ENCODE results near the gene PPP6R2.
"Not testable (repeated sequence)": the region's sequence is repeated elsewhere in the genome, so short reads cannot be mapped to it uniquely, and the experiment has no call there.

Gene PPP6R2

GRCh38 chr22:50401907-50402306, 58.8 kb downstream of the PPP6R2 start:
- Mint-ChIP-seq H3K4me1 (peaks cover 42% of the 10 kb centered on the region), H3K36me3 (ENCODE audit: low read depth) (peaks cover 48% of the 10 kb centered on the region), H3K27me3 (ENCODE audit: low read depth, poor library complexity) (no peaks in the 10 kb centered on the region), H3K27ac (peak overlapping the region; percentile 65), H3K4me3 (no peak overlapping the region), H3K9me3 (no peaks in the 10 kb centered on the region)
- TF ChIP-seq, protein P1, sequence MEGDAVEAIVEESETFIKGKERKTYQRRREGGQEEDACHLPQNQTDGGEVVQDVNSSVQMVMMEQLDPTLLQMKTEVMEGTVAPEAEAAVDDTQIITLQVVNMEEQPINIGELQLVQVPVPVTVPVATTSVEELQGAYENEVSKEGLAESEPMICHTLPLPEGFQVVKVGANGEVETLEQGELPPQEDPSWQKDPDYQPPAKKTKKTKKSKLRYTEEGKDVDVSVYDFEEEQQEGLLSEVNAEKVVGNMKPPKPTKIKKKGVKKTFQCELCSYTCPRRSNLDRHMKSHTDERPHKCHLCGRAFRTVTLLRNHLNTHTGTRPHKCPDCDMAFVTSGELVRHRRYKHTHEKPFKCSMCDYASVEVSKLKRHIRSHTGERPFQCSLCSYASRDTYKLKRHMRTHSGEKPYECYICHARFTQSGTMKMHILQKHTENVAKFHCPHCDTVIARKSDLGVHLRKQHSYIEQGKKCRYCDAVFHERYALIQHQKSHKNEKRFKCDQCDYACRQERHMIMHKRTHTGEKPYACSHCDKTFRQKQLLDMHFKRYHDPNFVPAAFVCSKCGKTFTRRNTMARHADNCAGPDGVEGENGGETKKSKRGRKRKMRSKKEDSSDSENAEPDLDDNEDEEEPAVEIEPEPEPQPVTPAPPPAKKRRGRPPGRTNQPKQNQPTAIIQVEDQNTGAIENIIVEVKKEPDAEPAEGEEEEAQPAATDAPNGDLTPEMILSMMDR (IDR thresholded peaks at IDR 0.05) = no peak
- DNase-seq = no peak

DNA sequence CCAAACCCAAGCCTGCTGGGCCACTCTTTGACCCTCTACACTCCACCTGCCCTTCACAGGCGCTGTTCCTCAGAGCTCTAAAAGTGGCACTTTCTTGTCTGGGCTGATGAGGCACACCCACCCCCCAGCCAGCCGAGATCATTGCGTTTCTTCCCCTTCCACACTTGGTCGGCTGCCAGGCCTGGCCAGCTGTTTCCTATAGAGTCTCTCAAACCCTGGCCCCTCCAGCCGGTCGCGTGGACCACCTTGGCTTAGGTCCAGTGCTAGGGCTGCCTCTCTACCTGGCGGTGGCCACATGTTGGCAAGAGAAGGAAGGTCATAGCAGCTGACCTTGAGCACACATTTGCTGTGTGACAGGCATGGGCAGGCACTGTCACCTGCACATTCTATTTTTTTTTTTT, 60.6 kb downstream of the PPP6R2 start:
- Mint-ChIP-seq H3K27me3 (ENCODE audit: low read depth, poor library complexity) (no peaks in the 10 kb centered on the region), H3K36me3 (ENCODE audit: low read depth) (peaks cover 56% of the 10 kb centered on the region), H3K4me1 (peaks cover 34% of the 10 kb centered on the region), H3K9me3 (no peaks in the 10 kb centered on the region), H3K27ac (peak overlapping the region; percentile 61), H3K4me3 (no peak overlapping the region)
- DNase-seq = no peak
- TF ChIP-seq, protein P1 (IDR thresholded peaks at IDR 0.05) = no peak

- TF ChIP-seq, protein P1 (IDR thresholded peaks at IDR 0.05) = no peak
- Mint-ChIP-seq H3K27ac (peak overlapping the region; percentile 90), H3K9me3 (no peaks in the 10 kb centered on the region), H3K4me1 (peaks cover 12% of the 10 kb centered on the region), H3K4me3 (no peak overlapping the region), H3K36me3 (ENCODE audit: low read depth) (peaks cover 48% of the 10 kb centered on the region), H3K27me3 (ENCODE audit: low read depth, poor library complexity) (no peaks in the 10 kb centered on the region)
- no peak for DNase-seq
Measured at GRCh38 chr22:50406416-50407170, 63.5 kb downstream of the PPP6R2 start.

GRCh38 chr22:50408311-50408710, 65.2 kb downstream of the PPP6R2 start:
- H3K27ac Mint-ChIP-seq = peak overlapping the region; percentile 16

GRCh38 chr22:50408954-50409353, 65.8 kb downstream of the PPP6R2 start:
- not testable (repeated sequence) for H3K9me3 Mint-ChIP-seq; H3K4me3 Mint-ChIP-seq; H3K27ac Mint-ChIP-seq; H3K27me3 Mint-ChIP-seq (ENCODE audit: low read depth, poor library complexity); H3K4me1 Mint-ChIP-seq; DNase-seq
- H3K36me3 Mint-ChIP-seq (ENCODE audit: low read depth) = peaks cover 37% of the 10 kb centered on the region

More at GRCh38 chr22:50408311-50408710, 65.2 kb downstream of the PPP6R2 start:
- TF ChIP-seq, protein P1 (IDR thresholded peaks at IDR 0.05) = no peak
- no peaks in the 10 kb centered on the region for H3K27me3 Mint-ChIP-seq (ENCODE audit: low read depth, poor library complexity)
- no peak for DNase-seq
- H3K4me3 Mint-ChIP-seq = no peak overlapping the region
- H3K4me1 Mint-ChIP-seq = peaks cover 4% of the 10 kb centered on the region
- peaks cover 34% of the 10 kb centered on the region for H3K36me3 Mint-ChIP-seq (ENCODE audit: low read depth)
- no peaks in the 10 kb centered on the region for H3K9me3 Mint-ChIP-seq

DNA sequence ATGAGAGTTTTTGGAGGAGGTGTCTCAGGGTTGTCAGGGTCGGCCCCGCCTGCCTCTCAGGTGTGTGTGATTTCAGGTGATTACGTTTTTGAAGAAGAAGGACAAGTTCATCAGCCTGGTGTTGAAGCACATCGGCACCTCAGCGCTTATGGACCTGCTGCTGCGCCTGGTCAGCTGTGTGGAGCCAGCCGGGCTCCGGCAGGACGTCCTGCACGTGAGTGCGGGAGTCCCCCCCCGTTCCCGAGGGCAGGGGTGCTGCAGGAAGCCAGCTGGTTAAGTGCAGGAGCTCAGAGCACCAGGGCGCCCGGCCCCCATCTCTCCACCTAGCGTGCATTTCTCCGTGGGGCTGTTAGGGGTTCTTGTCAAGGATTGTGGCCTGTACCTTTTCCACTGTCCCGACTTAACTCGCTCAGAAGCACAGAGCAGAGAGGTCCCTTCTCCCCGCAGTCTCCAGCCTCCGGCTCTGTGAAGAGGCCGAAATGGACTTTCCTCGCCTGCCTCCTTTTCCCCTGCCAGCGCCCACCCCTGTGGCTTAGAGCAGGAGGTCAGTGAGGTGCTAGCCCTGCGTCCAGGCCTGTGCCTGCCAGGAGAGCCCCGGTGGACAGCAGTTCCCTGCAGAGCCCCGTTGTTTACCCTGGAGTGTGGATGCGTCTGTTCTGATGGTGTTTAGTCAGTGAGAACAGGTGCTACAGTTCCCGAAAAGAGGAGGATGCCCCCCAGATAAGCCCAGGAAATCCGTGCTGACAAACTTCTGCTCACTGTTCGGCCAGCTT, 71.5 kb downstream of the PPP6R2 start:
- Mint-ChIP-seq H3K9me3 (no peaks in the 10 kb centered on the region), H3K27ac (peak overlapping the region; percentile 81), H3K4me1 (no peaks in the 10 kb centered on the region), H3K27me3 (ENCODE audit: low read depth, poor library complexity) (no peaks in the 10 kb centered on the region), H3K4me3 (no peak overlapping the region), H3K36me3 (ENCODE audit: low read depth) (peaks cover 32% of the 10 kb centered on the region)
- DNase-seq = no peak
- TF ChIP-seq, protein P1 (IDR thresholded peaks at IDR 0.05) = no peak

Measured in nephron progenitor cell (in vitro differentiated cells).